D721Med (cell line): ENCODE results near the gene DAO.
"Not testable (repeated sequence)": the region's sequence is repeated elsewhere in the genome, so short reads cannot be mapped to it uniquely, and the experiment has no call there.

ENCODE experiments used
- DNase-seq: peaks from one replicate; pipeline ENCODE4 v3.0.0; 2011; ENCODE audit warnings: low spot score; ENCODE audit not compliant: insufficient read length
- FAIRE-seq: peaks from 2 replicates; lab custom pipeline; 2011; peaks lifted over from hg19 to GRCh38; lab: Jason Lieb, UNC
- TF ChIP-seq, protein P1 (sequence below): IDR thresholded peaks from 2 replicates; pipeline ENCODE4 v1.5.1; 2012; ENCODE audit warnings: mild to moderate bottlenecking, control low read depth; ENCODE audit not compliant: insufficient read depth; ENCODE audit errors: missing control alignments

DAO gene

DNA sequence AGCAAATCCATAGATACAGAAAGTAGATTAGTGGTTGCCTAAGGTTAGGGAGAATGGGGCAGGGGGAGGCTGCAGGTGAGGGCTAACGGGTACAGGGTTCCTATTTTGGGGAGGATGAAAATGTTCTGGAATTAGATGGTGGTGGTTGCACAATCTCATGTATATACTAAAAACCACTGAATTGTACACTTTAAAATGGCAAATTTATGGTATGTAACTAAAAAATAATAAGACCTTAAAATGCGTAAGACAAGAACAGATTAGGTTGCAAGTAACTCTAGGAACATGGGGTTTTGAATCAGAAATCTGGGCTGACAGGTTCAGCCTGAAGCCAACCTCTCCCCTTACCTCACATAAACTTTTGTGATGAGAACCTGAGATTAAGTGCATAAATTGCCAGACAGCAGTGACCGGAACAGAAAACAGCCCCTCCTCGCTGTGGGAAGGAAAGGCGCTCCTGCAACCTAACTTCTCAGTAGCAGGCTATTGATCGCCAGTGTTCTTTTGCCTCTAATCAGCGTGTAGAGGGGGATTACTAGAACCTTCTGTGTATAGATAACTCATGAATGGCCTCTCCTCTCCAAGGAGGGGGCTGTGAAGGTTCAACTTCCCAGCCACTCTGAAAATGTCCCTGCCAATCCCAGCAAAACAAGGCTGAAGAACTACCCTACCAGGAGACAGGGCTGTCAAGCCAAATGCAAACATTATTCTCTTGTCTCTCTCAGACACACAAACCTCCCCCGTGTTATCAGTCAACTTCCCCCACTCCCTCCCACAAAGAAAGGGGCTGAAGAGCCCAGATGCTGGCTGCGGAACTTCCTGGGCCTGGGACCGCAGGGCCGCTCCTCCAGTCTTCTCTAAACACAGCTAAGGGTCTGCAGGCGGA lies 24.4 kb upstream of the DAO start:
- no peak for FAIRE-seq

DNA sequence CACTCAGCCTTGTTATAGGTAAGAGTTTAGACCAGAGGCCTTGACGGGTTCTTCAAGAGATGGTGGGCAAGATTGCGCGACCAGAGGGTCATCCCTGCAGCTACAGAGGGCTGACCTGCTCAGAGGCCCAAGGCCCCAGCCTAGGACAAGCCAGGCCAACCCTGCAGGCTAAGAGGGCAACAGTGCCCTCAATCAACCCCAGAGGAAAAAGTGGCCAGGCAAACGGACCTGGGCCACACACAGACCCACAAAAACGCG lies 23.8 kb upstream of the DAO start:
- no peak for FAIRE-seq
- TF ChIP-seq, protein P1, sequence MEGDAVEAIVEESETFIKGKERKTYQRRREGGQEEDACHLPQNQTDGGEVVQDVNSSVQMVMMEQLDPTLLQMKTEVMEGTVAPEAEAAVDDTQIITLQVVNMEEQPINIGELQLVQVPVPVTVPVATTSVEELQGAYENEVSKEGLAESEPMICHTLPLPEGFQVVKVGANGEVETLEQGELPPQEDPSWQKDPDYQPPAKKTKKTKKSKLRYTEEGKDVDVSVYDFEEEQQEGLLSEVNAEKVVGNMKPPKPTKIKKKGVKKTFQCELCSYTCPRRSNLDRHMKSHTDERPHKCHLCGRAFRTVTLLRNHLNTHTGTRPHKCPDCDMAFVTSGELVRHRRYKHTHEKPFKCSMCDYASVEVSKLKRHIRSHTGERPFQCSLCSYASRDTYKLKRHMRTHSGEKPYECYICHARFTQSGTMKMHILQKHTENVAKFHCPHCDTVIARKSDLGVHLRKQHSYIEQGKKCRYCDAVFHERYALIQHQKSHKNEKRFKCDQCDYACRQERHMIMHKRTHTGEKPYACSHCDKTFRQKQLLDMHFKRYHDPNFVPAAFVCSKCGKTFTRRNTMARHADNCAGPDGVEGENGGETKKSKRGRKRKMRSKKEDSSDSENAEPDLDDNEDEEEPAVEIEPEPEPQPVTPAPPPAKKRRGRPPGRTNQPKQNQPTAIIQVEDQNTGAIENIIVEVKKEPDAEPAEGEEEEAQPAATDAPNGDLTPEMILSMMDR: no peak
- DNase-seq: no peak

More for the DNA sequence above, 24.4 kb upstream of the DAO start:
- no peak for DNase-seq
- TF ChIP-seq, protein P1: no peak

DNA sequence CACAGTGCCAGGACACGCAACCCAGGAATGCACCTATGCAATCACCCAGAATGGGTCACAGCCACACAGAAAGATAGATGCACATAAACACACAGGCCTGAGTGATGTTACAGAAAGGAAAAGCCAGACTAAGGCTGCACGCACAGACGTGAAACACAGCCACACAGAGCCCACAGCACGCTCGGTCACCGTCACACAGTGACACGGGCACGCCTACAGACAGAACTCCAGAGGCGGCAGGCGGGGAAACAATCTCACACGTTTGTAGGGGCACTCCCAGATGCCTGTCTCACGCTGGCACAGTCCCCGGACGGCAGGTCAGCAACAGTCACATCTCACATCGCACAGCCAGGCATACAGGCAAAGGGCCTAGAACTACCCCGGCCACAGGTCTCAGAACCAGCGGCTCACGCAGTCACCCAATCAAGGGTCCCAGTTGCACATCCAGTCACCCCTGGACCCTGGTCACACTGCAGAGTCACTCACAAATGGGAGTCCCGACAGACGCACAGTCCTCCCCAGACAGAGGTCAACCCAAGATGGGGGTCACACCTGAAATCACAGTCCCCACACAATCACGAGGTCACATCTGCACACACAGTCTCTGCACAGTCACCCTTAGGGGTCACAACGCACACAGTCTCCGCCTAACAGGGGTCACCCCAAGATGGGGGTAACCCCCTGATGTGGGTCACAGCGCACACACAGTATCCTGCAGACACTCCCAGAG lies 23.3 kb upstream of the DAO start:
- FAIRE-seq (no peak), DNase-seq (no peak)
- TF ChIP-seq, protein P1: no peak

DNA sequence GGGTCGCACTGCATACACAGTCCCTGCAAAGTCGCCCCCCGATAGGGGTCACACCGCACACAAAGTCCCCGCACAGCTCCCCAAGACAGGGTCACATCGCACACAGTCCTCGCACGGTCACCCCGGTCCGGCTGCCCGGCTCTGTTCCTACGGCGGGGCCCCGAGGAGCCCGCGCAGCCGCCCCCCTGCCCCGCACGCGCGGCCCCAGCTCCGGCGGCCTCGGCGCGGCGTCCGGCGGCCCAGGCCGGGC lies 22.8 kb upstream of the DAO start:
- DNase-seq: no peak
- TF ChIP-seq, protein P1: no peak
- no peak for FAIRE-seq

DNA sequence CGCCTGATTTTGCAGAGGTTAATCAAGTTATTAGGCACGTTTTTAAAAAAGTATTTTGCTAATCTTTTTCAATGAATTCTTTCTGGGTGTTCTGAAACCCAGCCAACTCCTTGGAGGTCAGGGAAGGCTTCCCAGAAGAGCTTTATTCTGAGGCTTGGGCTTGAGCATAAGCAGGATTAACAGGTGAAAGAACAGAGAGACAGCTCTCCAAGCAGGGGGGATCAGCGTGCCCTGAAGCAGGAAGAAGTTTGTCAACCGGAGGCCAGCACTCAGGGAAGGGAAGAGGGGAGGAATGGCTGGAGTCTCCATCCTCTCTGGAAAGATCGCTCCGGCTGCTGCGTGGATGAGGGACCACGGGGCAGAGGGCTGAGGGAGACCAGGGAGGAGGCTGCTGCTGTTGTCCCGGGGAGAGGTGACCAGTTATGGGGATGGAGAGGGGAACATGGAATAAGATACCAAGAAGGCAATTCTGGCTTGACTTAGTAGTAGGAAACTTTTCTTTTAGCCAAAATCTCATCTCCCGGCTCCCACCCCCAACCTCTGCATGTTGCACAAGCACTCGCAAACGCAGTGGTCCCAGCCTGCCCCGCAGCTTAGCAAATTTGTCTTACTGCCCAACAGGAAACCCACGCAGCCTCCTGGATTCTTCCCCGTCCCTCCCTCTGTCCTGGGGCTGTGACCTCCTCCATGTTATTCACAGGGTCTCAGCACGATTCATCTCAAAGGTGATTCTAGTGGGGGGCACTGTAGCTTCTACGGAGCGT lies 21.4 kb upstream of the DAO start:
- FAIRE-seq: no peak
- DNase-seq: no peak
- TF ChIP-seq, protein P1: no peak

DNA sequence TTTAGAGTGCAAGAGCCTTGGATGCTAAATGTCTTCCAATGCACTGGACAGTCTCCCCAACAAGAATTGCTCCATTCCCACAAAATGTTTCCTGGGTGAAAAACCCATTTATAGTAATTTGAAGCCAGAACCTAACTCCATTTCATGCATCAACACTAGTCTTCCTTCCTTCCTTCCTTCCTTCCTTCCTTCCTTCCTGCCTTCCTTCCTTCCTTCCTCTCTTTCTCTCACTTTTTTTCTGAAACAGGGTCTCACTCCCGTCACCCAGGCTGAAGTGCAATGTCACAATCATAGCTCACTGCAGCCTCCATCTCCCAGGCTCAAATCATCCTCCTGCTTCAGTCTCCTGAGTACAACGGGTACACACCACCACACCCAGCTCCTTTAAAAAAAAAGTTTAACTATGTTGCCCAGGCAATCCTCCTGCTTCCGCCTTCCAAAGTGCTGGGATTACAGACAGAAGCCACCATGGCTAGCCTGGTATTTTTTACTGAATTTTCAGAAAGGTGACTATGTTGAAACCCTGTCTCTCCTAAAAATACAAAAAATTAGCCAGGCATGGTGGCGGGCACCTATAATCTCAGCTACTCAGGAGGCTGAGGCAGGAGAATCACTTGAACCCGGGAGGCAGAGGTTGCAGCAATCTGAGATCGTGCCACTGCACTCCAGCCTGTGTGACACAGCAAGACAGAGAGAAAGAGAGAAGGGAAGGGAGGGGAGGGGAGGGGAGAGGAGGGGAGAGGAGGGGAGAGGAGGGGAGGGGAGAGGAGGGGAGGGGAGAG lies 20.6 kb upstream of the DAO start:
- FAIRE-seq, DNase-seq: not testable (repeated sequence)

DNA sequence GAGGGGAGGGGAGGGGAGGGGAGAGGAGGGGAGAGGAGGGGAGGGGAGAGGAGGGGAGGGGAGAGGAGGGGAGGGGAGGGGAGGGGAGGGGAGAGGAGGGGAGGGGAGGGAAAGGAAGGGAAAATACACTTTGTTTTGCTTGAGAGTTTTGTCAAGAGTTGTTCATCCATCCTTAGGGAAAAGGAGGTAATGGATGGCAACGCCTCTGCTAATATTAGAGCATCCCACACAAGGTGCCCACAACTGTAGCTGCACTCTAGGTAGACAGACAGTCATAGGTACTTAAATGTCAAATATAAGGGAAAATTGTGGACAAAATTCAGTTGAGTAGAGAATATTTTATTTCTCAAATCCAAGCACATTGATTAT lies 20.0 kb upstream of the DAO start:
- FAIRE-seq (no peak), DNase-seq (no peak)
- TF ChIP-seq, protein P1: no peak
